Activated gamma-delta T cell (primary cell): Measurements from ENCODE around the gene ZNRF3.
"Not testable (repeated sequence)": the region's sequence is repeated elsewhere in the genome, so short reads cannot be mapped to it uniquely, and the experiment has no call there.

Source experiments
- DNase-seq: peaks from one replicate; lab custom pipeline; 2025; lab: John Stamatoyannopoulos, UW

ZNRF3 gene

DNA sequence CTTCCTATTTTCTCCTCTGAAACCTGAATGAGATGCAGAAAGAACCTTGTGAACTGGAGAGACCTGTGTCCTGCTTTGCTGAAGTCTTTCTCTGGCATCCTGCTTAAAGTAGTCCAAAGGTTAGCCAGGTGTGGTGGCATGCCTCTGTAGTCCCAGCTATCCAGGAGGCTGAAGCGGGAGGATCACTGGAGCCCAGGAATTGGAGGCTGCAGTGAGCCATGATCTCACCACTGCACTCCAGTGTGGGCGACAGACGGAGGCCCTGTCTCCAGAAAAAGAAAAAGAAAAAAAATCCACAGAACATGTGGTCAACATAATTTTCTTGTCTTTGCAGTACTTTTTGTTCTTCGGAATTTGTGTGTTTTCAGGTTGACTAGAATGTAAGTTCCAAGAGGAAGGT lies 187.1 kb downstream of the ZNRF3 start:
- DNase-seq: no peak

- DNase-seq: no peak
Observed at GRCh38 chr22:29071261-29072045, 188.1 kb downstream of the ZNRF3 start.

DNA sequence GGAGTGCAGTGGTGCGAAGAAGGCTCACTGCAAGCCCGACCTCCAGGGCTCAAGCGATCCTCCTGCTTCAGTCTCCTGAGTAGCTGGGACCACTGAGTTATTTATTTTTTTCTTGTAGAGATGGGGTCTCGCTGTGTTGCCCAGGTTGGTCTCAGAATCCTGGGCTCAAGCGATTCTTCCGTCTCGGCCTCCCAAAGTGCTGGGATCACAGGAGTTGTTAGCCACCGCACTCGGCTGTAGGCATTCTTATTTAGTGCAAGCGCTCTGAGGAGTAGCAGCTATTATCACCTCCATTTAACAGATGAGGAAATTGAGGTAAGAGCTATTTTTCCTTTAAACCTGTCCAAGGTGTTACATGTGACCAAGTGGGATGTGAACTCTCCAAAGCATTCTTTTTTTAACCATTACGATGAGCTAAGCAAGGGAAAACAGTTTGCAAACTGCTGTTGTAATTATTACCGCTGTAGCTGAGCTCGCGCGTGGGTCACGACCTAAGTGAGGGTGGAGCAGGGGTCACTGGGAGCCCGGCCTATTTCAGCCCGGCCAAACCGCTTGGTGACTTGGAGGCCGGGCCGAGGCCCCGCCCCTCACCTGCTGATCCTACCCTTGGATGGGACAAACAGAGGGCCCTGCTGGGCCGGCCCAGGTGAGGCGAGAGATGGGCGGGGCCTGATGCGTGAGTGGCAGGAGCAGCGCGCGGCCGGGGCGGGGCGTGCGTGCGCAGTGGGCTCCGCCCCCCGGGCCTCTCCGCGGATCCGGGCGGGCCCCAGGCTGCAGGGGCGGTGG lies 189.0 kb downstream of the ZNRF3 start:
- DNase-seq: peak; percentile 59

DNA sequence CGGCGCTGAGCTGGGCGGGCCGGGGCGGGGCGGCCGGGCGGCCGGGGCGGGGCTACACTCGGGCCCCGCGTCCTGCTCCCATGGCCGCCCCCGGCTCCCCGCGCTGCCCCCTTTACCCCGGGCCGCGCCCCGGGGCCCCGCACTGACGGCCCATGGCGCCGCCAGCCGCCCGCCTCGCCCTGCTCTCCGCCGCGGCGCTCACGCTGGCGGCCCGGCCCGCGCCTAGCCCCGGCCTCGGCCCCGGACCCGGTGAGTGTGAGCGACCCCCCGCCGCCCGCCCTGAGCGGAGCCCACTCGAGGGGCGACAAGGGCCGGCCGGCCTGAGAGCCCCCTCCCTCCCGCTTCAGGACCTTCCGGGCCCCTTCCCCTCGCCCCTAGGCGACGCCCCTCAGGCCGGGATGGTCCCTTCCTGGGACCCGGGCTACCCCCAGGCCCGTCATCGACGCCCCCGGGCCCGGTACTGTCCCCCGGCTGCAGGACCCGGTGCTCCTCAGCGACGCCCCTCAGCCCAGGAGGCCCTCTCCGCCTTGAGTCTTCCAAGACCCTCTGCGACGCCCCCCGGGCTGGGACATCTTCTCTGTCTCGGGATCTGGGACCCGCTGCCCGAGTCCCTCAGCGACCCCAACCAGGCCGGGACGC lies 189.7 kb downstream of the ZNRF3 start, which contains the start of gene KREMEN1:
KREMEN1 (plus strand) TSS at position 57 of the 639 bp plus-strand sequence; CDS start at position 153, 96 bp downstream.
- DNase-seq: no peak

GRCh38 chr22:29073618-29074275 lies 190.4 kb downstream of the ZNRF3 start:
- DNase-seq: no peak

GRCh38 chr22:29074276-29074772 lies 191.0 kb downstream of the ZNRF3 start:
- DNase-seq: no peak

DNA sequence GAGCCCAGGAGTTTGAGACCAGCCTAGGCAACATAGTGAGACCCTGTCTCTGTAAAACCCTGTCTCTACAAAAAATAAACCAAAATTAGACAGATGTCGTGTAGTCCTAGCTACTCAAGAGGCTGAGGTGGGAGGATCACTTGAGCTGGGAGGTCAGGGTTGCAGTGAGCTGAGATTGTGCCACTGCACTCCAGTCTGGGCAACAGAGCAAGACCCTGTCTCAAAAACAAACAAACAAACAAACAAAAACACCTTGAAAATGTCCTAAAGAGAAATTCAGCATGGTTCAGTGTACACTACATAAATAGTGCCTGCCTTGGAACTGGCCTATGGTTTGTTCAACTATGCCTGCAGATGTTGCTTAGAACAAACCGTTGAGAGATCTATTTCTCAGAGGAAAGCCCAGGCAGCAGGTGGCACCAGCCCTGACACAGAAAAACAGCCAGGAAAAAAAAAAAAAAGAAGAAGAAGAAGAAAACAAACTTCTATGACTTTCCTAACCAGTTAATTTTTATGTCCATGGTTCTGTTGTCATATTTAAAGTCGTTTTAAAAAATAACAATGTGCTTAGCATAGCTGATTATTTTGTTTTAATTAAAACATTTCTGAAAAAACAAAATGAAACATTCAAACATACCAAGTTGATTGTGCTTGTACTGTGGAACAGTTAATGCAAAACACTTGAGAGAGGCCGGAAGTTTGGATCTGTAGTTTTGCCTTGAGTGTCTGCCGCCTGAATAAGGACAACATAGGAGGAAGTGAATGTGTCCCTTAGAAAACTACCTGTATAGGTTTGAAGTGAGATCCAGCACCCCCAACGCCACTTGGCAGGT lies 194.9 kb downstream of the ZNRF3 start:
- no peak for DNase-seq

DNA sequence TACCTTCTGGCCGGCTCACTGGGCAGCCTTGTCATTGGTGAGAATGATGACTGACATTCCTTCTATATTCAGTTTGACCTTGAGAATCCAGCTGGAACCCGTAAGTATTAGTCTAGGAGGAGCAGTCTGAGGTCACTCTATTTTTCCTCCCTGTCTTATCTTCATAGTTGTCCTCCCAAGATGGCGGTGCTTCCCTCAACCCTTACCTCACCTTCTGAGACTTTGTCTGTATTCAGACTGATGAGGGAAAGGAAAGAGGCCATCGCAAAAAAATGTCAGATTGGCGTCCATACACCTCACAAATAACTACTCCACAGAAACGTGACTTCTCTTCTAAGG lies 195.5 kb downstream of the ZNRF3 start:
- DNase-seq: no peak

GRCh38 chr22:29079218-29079901 lies 196.0 kb downstream of the ZNRF3 start:
- DNase-seq: no peak

- DNase-seq: no peak
Observed at GRCh38 chr22:29080106-29080975, 197.0 kb downstream of the ZNRF3 start.

- DNase-seq: no peak
Observed at GRCh38 chr22:29081517-29082236, 198.3 kb downstream of the ZNRF3 start.

DNA sequence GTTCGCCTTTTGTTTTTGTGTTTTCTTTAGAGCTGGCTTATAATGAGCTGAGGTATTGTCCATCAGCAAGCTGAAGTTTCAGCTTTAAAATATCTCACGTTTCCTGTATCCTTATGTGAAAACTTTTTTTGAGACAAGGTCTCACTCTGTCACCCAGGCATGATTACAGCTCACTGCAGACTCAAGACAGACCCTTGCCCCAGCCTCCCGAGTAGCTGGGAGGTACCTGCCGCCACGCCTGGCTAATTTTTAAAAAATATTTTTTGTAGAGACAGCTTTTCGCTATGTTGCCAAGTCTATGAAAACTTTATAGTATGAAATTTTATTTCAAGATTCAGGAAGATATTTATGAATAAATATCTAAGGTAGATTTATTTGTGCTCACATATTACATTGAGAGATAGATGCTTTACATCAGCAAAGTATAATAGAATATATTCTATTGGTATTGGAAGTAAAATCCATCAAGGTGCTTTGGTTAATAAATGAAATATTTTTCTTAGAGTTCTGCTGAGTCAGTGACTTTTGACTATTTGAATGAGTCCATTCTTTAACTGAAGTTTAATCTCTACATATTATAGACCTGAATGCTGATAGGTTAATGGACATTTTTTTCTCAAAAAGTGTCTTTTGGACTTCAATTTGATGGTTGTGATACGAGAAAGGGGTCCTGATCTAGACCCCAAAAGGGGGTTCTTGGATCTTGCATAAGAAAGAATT lies 199.6 kb downstream of the ZNRF3 start:
- DNase-seq: no peak

GRCh38 chr22:29083576-29083932 lies 200.2 kb downstream of the ZNRF3 start:
- DNase-seq: not testable (repeated sequence)

- DNase-seq: no peak
Observed at GRCh38 chr22:29083933-29084591, 200.7 kb downstream of the ZNRF3 start.

DNA sequence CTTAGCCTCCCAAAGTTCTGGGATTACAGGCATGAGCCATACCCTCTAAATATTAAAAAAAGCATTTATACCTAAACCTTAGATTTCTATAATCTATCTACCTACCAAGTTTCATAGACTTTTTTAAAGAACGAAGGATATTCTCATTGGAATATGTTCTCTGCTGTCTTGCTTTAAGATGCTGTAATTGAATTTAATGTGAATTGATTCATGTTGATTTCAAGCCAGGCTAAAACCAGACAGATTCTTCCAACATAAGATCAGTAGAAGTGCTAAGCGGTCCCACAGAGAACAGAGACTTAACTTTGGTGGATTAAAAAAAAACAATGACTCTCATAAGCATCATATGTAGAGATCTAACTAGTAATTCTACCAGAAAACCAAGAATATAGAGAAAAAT lies 203.6 kb downstream of the ZNRF3 start:
- DNase-seq: no peak

DNA sequence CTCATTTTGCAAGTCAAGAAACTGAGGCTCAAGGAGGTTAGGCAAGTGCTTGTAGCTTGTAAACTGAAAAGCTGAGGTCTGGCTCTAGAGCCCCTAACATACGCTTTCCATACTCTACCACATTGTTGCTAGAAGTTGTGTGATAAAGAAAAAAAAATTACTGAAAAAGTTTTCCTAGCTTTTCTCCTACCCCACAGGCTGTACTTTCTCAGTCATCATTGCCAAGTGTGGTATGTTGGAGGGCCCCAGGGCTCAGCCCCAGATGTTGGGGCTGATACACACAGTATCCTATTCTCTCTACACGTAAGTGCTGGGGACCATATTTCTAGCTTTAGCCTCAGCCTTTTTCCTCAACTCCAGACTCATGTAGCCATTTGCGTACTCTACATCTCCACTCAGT lies 205.4 kb downstream of the ZNRF3 start:
- DNase-seq: no peak

DNA sequence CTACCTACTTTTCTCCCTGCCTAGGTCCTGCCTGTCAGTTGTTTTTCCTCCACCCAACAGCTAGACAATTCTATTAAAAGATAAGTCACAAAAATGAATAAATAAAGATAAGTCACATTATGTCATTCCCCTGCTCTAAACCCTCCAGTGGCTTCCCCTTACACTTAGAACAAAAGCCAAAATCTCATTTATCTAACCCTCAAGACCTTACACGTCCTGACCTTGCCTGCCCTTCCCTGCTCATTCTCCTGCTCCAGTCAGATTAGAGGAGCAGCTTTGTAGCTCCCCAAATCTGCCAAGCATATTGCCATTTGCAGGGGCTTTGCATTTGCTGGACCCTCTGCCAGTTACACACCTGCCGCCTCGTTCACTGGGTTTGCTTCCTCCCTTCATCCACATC lies 206.1 kb downstream of the ZNRF3 start:
- no peak for DNase-seq

DNA sequence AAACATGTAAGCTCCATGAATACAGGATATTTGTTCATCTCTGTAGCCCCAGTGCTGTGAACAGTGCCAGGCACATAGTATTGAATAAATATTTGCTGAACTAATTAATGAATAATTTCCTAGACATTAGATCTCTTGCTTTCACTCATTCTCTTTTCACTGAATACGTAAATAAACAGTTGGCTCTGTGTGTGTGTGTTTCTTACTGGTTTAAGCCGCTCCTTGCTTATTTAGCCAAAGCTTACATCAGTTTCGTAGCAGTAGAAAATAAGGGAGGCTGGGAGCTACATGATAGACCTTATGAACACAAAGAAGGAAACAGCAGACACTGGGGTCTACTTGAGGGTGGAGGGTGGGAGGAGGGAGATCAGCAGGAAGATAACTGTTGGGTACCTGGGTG lies 206.7 kb downstream of the ZNRF3 start:
- no peak for DNase-seq
